Mucosa of stomach (tissue), 1 donor: ENCODE measurements around the gene TMEM240.
A peak's percentile ranks its signal among the peaks of the same experiment; 100 is the strongest.
"Not testable (repeated sequence)": the region's sequence is repeated elsewhere in the genome, so short reads cannot be mapped to it uniquely, and the experiment has no call there.

Experiments used
- H3K27me3 ChIP-seq: one replicate; pipeline ENCODE4 v1.7.0; 2013; ENCODE audit warnings: mild to moderate bottlenecking, low read length; ENCODE audit not compliant: control insufficient read depth, insufficient read depth
- H3K36me3 ChIP-seq: one replicate; pipeline ENCODE4 v1.7.0; 2013; ENCODE audit warnings: low read length; ENCODE audit not compliant: control insufficient read depth, insufficient read depth
- H3K4me1 ChIP-seq: one replicate; pipeline ENCODE4 v1.7.0; 2013; ENCODE audit warnings: mild to moderate bottlenecking, low read length; ENCODE audit not compliant: control insufficient read depth, insufficient read depth
- H3K4me3 ChIP-seq: one replicate; pipeline ENCODE4 v1.7.0; 2013; ENCODE audit warnings: low read length
- H3K9ac ChIP-seq: one replicate; pipeline ENCODE4 v1.7.0; 2013; ENCODE audit warnings: mild to moderate bottlenecking, low read length, moderate library complexity
- H3K9me3 ChIP-seq: one replicate; pipeline ENCODE4 v1.7.0; 2013; ENCODE audit warnings: mild to moderate bottlenecking, low read length, moderate library complexity; ENCODE audit not compliant: control insufficient read depth
- donor health status: Pancreatic carcinoma.

TMEM240 gene

DNA sequence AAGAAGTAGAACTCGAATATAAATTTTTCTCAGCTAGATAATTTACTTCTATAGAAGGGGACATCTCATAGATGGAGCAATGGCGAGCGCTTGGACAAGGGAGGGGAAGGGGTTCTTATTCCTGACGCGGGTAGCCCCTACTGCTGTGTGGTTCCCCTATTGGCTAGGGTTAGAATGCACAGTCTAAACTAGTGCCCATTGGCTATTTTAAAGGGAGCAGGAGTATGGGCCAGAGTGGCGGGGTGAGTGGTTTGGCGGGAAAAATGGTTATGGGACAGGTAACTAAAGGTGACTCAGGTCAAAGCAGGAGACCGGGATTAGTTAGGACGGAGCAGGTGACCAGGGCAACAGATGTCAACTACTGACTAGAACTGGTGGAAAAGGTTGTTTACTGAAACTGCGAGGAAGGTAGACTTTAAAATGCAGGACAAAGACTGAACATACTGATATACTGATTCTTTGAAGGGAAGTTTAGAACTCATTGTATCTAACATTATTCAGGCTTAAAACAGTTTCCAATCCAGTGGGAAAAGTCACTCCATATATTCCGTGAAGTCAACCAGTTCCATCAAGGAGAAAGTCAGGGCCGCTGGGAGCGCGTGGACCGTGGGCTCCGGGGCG is 29.4 kb downstream of the TMEM240 start:
- Histone ChIP-seq H3K27me3 (no peaks in the 10 kb centered on the region), H3K4me3 (peak overlapping the region; percentile 67), H3K9ac (peak overlapping the region; percentile 84), H3K4me1 (peaks cover 4% of the 10 kb centered on the region), H3K36me3 (no peaks in the 10 kb centered on the region), H3K9me3 (no peaks in the 10 kb centered on the region)

- not testable (repeated sequence) for H3K9me3 ChIP-seq, H3K27me3 ChIP-seq, H3K4me1 ChIP-seq, H3K9ac ChIP-seq, H3K4me3 ChIP-seq, H3K36me3 ChIP-seq
Observed at GRCh38 chr1:1509465-1509850, 31.0 kb downstream of the TMEM240 start.

GRCh38 chr1:1508775-1509464 is 31.5 kb downstream of the TMEM240 start:
- not testable (repeated sequence) for H3K9ac ChIP-seq

GRCh38 chr1:1507305-1507704 is 33.1 kb downstream of the TMEM240 start:
- H3K4me1 ChIP-seq: peaks cover 4% of the 10 kb centered on the region

More at GRCh38 chr1:1508775-1509464, 31.5 kb downstream of the TMEM240 start:
- not testable (repeated sequence) for H3K36me3 ChIP-seq, H3K4me1 ChIP-seq, H3K27me3 ChIP-seq, H3K4me3 ChIP-seq, H3K9me3 ChIP-seq

DNA sequence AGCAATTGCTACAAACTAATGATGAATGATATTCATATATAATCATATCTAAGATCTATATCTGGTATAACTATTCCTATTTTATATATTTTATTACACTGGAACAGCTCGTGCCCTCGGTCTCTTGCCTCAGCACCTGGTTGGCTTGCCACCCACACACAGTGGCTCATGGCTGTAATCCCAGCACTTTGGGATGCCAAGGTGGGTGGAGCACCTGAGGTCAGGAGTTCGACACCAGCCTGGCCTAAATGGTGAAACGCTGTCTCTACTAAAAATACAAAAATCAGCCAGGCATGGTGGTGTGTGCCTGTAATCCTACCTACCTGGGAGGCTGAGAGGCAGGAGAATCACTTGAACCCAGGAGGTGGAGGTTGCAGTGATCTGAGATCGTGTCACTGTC is 34.6 kb downstream of the TMEM240 start:
- H3K9ac ChIP-seq, H3K4me3 ChIP-seq, H3K36me3 ChIP-seq, H3K27me3 ChIP-seq, H3K9me3 ChIP-seq, H3K4me1 ChIP-seq: not testable (repeated sequence)

More at GRCh38 chr1:1507305-1507704, 33.1 kb downstream of the TMEM240 start:
- Histone ChIP-seq H3K27me3 (no peaks in the 10 kb centered on the region), H3K9ac (no peak overlapping the region), H3K36me3 (no peaks in the 10 kb centered on the region), H3K4me3 (no peak overlapping the region), H3K9me3 (no peaks in the 10 kb centered on the region)

DNA sequence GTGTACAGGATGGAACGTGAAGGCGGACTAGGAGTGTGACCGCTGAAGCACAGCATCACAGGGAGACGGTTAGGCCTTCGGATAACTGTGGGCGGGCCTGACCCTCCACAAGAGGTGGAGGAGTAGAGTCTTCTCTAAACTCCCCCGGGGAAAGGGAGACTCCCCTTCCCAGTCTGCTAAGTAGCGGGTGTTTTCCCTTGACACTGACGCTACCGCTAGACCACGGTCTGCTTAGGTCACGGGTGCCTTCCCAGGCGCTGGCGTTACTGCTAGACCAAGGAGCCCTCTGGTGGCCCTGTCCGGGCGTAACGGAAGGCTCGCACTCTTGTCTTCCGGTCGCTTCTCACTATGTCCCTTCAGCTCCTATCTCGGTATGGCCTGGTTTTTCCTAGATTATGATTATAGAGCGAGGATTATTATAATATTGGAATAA is 35.0 kb downstream of the TMEM240 start:
- H3K9ac ChIP-seq, H3K4me1 ChIP-seq, H3K9me3 ChIP-seq, H3K36me3 ChIP-seq, H3K4me3 ChIP-seq, H3K27me3 ChIP-seq: not testable (repeated sequence)

- not testable (repeated sequence) for H3K36me3 ChIP-seq, H3K9ac ChIP-seq, H3K4me1 ChIP-seq, H3K27me3 ChIP-seq, H3K4me3 ChIP-seq, H3K9me3 ChIP-seq
Observed at GRCh38 chr1:1504777-1505365, 35.6 kb downstream of the TMEM240 start.

DNA sequence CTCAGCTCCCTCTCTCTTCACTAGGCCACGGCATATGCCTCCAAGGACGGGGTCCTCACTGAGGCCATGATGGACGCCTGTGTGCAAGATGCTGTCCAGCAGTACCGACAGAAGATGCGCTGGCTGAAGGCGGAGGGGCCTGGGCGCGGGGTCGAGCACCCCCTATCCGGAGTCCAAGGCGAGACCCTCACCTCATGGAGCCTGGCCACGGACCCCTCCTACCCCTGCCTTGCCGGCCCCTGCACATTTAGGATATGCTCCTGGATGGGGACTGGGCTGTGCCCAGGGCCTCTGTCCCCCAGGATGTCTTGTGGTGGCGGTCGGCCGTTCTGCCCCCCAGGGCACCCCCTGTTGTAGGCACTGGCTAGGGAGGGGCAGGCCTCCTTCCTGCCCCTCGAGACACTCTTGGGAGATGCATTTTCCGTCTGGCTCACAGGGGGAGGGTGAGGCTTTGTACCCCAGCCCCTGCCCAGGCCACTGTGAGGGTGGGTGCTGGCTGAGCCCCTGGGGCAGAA is 44.9 kb downstream of the TMEM240 start:
- H3K9me3 ChIP-seq, H3K36me3 ChIP-seq, H3K4me3 ChIP-seq, H3K4me1 ChIP-seq, H3K9ac ChIP-seq, H3K27me3 ChIP-seq: not testable (repeated sequence)

- not testable (repeated sequence) for H3K36me3 ChIP-seq, H3K9ac ChIP-seq, H3K27me3 ChIP-seq, H3K9me3 ChIP-seq, H3K4me3 ChIP-seq, H3K4me1 ChIP-seq
Observed at GRCh38 chr1:1494311-1494710, 46.1 kb downstream of the TMEM240 start.

DNA sequence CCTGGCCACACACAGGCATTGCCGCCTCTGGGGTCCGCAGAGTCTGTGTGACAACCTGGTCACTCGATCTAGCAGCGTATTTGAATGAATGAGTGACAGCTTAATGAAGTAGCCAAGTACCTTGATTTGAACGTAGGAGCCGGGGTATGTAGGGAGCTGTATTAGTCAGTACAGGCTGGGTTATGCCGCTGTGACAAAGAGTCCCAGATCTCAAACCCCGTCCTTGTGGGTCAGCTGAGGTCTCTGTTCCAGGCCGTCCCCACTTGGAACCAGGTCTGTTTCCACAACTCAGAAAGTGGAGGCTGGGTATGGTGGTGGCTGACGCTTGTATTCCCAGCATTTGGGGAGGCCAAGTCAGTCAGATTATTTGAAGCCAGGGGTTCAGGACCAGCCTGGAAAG is 48.8 kb downstream of the TMEM240 start:
- Histone ChIP-seq H3K4me3 (no peak overlapping the region), H3K9me3 (no peaks in the 10 kb centered on the region), H3K9ac (no peak overlapping the region), H3K27me3 (no peaks in the 10 kb centered on the region), H3K4me1 (no peaks in the 10 kb centered on the region), H3K36me3 (peaks cover 9% of the 10 kb centered on the region)

- Histone ChIP-seq H3K9ac (no peak overlapping the region), H3K4me3 (no peak overlapping the region), H3K9me3 (no peaks in the 10 kb centered on the region), H3K4me1 (no peaks in the 10 kb centered on the region), H3K27me3 (no peaks in the 10 kb centered on the region), H3K36me3 (peaks cover 9% of the 10 kb centered on the region)
Observed at GRCh38 chr1:1490633-1491230, 49.7 kb downstream of the TMEM240 start.

DNA sequence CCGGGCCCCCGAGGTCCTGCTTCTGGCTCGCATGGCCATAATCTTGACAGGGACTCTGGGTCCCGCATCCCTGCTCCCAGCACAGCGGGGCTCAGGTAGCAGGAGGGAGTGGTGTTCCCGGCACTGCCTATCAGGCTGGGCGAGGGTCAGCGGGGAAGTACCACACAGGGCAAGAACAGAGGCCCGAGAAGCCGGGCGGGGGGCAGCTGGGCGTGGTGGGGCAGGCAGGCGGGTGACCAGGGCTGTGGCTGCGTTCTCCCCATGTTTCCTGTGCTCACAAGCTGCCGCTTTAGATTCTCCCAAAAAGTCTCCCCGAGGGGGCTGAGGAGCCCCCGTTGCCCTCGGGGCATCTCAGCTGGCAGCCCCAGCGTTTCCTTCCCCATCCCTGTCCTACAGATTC is 50.6 kb downstream of the TMEM240 start:
- Histone ChIP-seq H3K4me1 (no peaks in the 10 kb centered on the region), H3K9me3 (no peaks in the 10 kb centered on the region), H3K27me3 (no peaks in the 10 kb centered on the region), H3K9ac (no peak overlapping the region), H3K36me3 (peaks cover 9% of the 10 kb centered on the region), H3K4me3 (no peak overlapping the region)
